GM12801 (cell line): ENCODE results near the gene FERMT1.
A peak's percentile ranks its signal among the peaks of the same experiment; 100 is the strongest.

Experiments used
- CTCF ChIP-seq: IDR thresholded peaks from one replicate; pipeline ENCODE4 v1.5.1; 2011; ENCODE audit warnings: control low read depth; ENCODE audit not compliant: insufficient read length; ENCODE audit errors: extremely low read depth

The FERMT1 gene

GRCh38 chr20:6157345-6157744, 34.5 kb upstream of the FERMT1 start:
- no peak for TF ChIP-seq CTCF

- TF ChIP-seq CTCF: no peak
Observed at GRCh38 chr20:6152777-6153176, 29.9 kb upstream of the FERMT1 start.

GRCh38 chr20:6148073-6148472, 25.2 kb upstream of the FERMT1 start:
- TF ChIP-seq CTCF: no peak

- TF ChIP-seq CTCF: peak; percentile 45
Observed at GRCh38 chr20:6142348-6142993, 19.6 kb upstream of the FERMT1 start.

GRCh38 chr20:6140947-6141346, 18.1 kb upstream of the FERMT1 start:
- TF ChIP-seq CTCF: no peak

- no peak for TF ChIP-seq CTCF
Observed at GRCh38 chr20:6135347-6135746, 12.5 kb upstream of the FERMT1 start.

- TF ChIP-seq CTCF: no peak
Observed at GRCh38 chr20:6134592-6134991, 11.8 kb upstream of the FERMT1 start.
